Body of pancreas (tissue), 4 donors: ENCODE measurements around the gene RRAGC. TPM values are rescaled to one million over a fixed set of nuclear protein-coding genes. Genes with fewer than 3 reads are reported as not detected.

Source experiments
- ATAC-seq: fragments of 150-250 bp; one replicate; pipeline ENCODE4 v1.9.1; 2016
- DNase-seq, 4 donors: peaks; one replicate each; pipeline ENCODE4 v3.0.0-alpha.2; 2019
- H3K27ac ChIP-seq, 4 donors: fragments of 200-600 bp; sonication (generic); 1 replicate in 3 of 4; 2 replicates in 1 of 4; pipeline versions ENCODE4 v1.5.1 to v1.6.1; 2016 to 2019; ENCODE audit warnings: mild to moderate bottlenecking in 1 of 4, mixed read lengths in 1 of 4, moderate library complexity in 1 of 4
- H3K27me3 ChIP-seq, 2 donors: fragments of 200-600 bp; sonication (generic); one replicate each; pipeline ENCODE4 v1.6.0; 2016; ENCODE audit warnings: mild to moderate bottlenecking in 1 of 2
- H3K36me3 ChIP-seq, 2 donors: fragments of 200-600 bp; sonication (generic); replicated peaks in 1 of 2; 2 replicates each; pipeline ENCODE4 v1.5.1; 2016; ENCODE audit warnings: low read depth in 2 of 2; ENCODE audit not compliant: insufficient read depth in 1 of 2
- H3K4me1 ChIP-seq: fragments of 200-600 bp; sonication (generic); one replicate; pipeline ENCODE4 v1.6.0; 2016
- H3K4me3 ChIP-seq, 2 donors: fragments of 200-600 bp; sonication (generic); 1 replicate in 1 of 2; 2 replicates in 1 of 2; pipeline ENCODE4 v1.5.1; 2016 to 2019
- H3K9me3 ChIP-seq, 3 donors: fragments of 200-600 bp; sonication (generic); 1 replicate in 2 of 3; 2 replicates in 1 of 3; pipeline ENCODE4 v1.5.1; 2016
- CTCF ChIP-seq, 7 experiments: fragments of 450-650 bp in 4 of 7; fragments of 200-600 bp in 3 of 7; sonication (generic) in 3 of 7; IDR thresholded peaks; one replicate each; pipeline ENCODE4 v1.5.1; 2016 to 2019; ENCODE audit warnings: antibody characterized with exemption in 7 of 7
- POLR2A ChIP-seq, 3 donors: fragments of 450-650 bp; IDR thresholded peaks; one replicate each; pipeline ENCODE4 v1.6.1; 2016; ENCODE audit warnings: antibody characterized with exemption in 3 of 3, mild to moderate bottlenecking in 2 of 3
- WGBS, 2 donors: methylation state at CpG; one replicate each; pipeline ENCODE4 v1.1.5; 2017; 5-methylcytosine and 5-hydroxymethylcytosine counted together
- intact Hi-C: fragments of 100-400 bp; cut with DNase I; formaldehyde crosslinking; loops from one replicate; pipeline ENCODE4 v1.15.1; 2023
- total RNA-seq, 2 donors: library from RNA; depleted of rRNA; stranded (reverse); fragments of >200 nt; gene quantifications; one replicate each; pipeline ENCODE4 v1.1.0, GENCODE V29; 2016

The RRAGC gene
- total RNA-seq, 2 donors from 2014 or later, result 6.9 to 7.0 TPM

GRCh38 chr1:38791892-38792291 lies 67.7 kb downstream of the RRAGC start:
- Histone ChIP-seq H3K4me3 (no peak overlapping the region), H3K27me3 (no peaks in the 10 kb centered on the region), H3K9me3 (peaks cover 0 to 13% (median 0%) of the 10 kb centered on the region in 3 donors), H3K27ac (no peak overlapping the region), H3K36me3 (no peaks in the 10 kb centered on the region), H3K4me1 (no peaks in the 10 kb centered on the region)
- 20 to 48% methylated on average over 1 of the region's 1 CpG for WGBS, 2 donors
- DNase-seq (no peak), ATAC-seq (no peak)
- no peak for TF ChIP-seq CTCF (IDR thresholded peaks at IDR 0.05)
- no peak for TF ChIP-seq POLR2A (IDR thresholded peaks at IDR 0.05)
- intact Hi-C loops, result no loop called here

- Histone ChIP-seq H3K9me3 (peaks cover 0 to 13% (median 0%) of the 10 kb centered on the region in 3 donors), H3K4me1 (no peaks in the 10 kb centered on the region), H3K4me3 (no peak overlapping the region), H3K27ac (no peak overlapping the region), H3K36me3 (no peaks in the 10 kb centered on the region), H3K27me3 (no peaks in the 10 kb centered on the region)
- TF ChIP-seq POLR2A (IDR thresholded peaks at IDR 0.05) (no peak), CTCF (IDR thresholded peaks at IDR 0.05) (no peak)
- no peak for DNase-seq
- intact Hi-C loops, result no loop called here
- no peak for ATAC-seq
Measured at GRCh38 chr1:38791164-38791515, 68.4 kb downstream of the RRAGC start.

- H3K4me1 ChIP-seq, result no peaks in the 10 kb centered on the region
- no peak for TF ChIP-seq POLR2A (IDR thresholded peaks at IDR 0.05)
- 53 to 62% methylated on average over 4 to 6 of the region's 6 CpGs for WGBS, 2 donors
- H3K4me3 ChIP-seq, result no peak overlapping the region
- DNase-seq (no peak), ATAC-seq (no peak)
- H3K27me3 ChIP-seq, result no peaks in the 10 kb centered on the region
- H3K27ac ChIP-seq, result no peak overlapping the region
- H3K36me3 ChIP-seq, result no peaks in the 10 kb centered on the region
- peaks cover 0 to 13% (median 0%) of the 10 kb centered on the region in 3 donors for H3K9me3 ChIP-seq
- intact Hi-C loops, result no loop called here
Measured at GRCh38 chr1:38790422-38791163, 69.0 kb downstream of the RRAGC start.

GRCh38 chr1:38789498-38790169 lies 69.9 kb downstream of the RRAGC start:
- Histone ChIP-seq H3K4me3 (no peak overlapping the region), H3K36me3 (no peaks in the 10 kb centered on the region), H3K27ac (no peak overlapping the region), H3K4me1 (no peaks in the 10 kb centered on the region), H3K9me3 (peaks cover 0 to 13% (median 0%) of the 10 kb centered on the region in 3 donors), H3K27me3 (peaks cover 0 to 2% of the 10 kb centered on the region in 2 donors)
- TF ChIP-seq POLR2A (IDR thresholded peaks at IDR 0.05) (no peak), CTCF (IDR thresholded peaks at IDR 0.05) (no peak)
- ATAC-seq, result no peak
- intact Hi-C loops, result no loop called here
- DNase-seq, result no peak
- WGBS, 2 donors, result 35 to 47% methylated on average over 5 of the region's 5 CpGs

- no peak for ATAC-seq
- Histone ChIP-seq H3K4me3 (no peak overlapping the region), H3K27ac (no peak overlapping the region), H3K36me3 (no peaks in the 10 kb centered on the region), H3K4me1 (peaks cover 5% of the 10 kb centered on the region), H3K27me3 (peaks cover 0 to 12% of the 10 kb centered on the region in 2 donors), H3K9me3 (peaks cover 0 to 6% (median 0%) of the 10 kb centered on the region in 3 donors)
- 32 to 34% methylated on average over 15 of the region's 15 CpGs for WGBS, 2 donors
- DNase-seq, result no peak
- TF ChIP-seq CTCF (IDR thresholded peaks at IDR 0.05) (no peak), POLR2A (IDR thresholded peaks at IDR 0.05) (no peak)
- intact Hi-C loops, result no loop called here
Measured at GRCh38 chr1:38788341-38789336, 70.9 kb downstream of the RRAGC start.
